ENCODE data around the gene OR13J1.
"Not testable (repeated sequence)": the region's sequence is repeated elsewhere in the genome, so short reads cannot be mapped to it uniquely, and the experiment has no call there.

OR13J1 gene, protein sequence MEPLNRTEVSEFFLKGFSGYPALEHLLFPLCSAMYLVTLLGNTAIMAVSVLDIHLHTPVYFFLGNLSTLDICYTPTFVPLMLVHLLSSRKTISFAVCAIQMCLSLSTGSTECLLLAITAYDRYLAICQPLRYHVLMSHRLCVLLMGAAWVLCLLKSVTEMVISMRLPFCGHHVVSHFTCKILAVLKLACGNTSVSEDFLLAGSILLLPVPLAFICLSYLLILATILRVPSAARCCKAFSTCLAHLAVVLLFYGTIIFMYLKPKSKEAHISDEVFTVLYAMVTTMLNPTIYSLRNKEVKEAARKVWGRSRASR

GRCh38 chr9:35870351-35870923 lies at the start of gene OR13J1:
OR13J1 (minus strand) TSS chr9:35870401; CDS start chr9:35870401, 0 bp downstream.
- no peaks in the 10 kb centered on the region for H3K36me3 ChIP-seq (ENCODE audit: insufficient read depth, low read length)
- no peaks in the 10 kb centered on the region for H3K9me3 ChIP-seq (ENCODE audit: low read length)
- H3K4me3 ChIP-seq (ENCODE audit: low read depth in 1 of 2, low read length in 2 of 2): no peak within 1 kb of the TSS
- no peak within 1 kb of the TSS for H3K9ac ChIP-seq (ENCODE audit: low read length)
- no peak within 1 kb of the TSS for H3K27ac ChIP-seq (ENCODE audit: low read depth, low read length)
- H3K4me1 ChIP-seq (ENCODE audit: insufficient read depth, low read length): no peaks in the 10 kb centered on the region
- H3K27me3 ChIP-seq (ENCODE audit: control insufficient read depth in 1 of 2, insufficient read depth in 2 of 2, low read length in 2 of 2): peaks cover 0 to 18% of the 10 kb centered on the region in 2 donors

DNA sequence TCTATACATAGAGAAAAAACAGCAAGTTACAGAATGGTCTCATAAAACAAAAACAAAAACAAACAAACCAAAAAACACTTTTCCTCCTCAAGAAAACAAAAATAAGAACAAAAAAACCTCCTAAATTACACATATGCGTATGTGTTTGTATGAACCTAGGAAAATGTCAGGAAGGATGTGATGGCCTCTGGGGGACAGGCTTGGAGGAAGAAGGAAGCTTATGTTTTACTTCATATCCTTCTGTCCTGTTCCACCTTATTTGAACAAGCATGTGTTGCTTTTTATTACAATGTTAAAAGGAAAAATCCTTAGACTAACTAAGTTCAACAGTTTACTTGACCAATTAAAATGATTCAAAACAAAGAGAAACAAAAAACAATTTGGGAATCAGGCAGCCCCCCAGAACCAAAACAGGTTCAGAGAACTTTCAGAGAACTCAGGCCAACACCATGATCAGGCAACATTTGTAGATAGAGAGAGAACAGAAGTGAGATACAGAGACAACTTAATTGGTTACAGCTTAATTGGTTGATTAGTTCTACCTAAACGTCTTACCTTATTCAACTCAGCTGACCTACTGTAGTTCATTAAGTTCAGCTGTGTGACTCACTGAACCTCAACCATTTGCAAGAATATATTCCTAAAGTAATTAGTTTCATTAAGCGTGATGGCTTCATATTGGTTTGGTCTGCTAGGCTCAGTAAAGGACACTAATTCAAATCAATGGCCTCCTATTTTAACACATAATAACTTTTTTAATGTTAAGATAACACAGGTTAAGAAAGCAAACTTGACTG lies 49.2 kb upstream of the OR13J1 start:
- no peak overlapping the region for H3K4me3 ChIP-seq (ENCODE audit: low read depth in 1 of 2, low read length in 2 of 2)
- no peaks in the 10 kb centered on the region for H3K36me3 ChIP-seq (ENCODE audit: insufficient read depth, low read length)
- H3K9ac ChIP-seq (ENCODE audit: low read length): no peak overlapping the region
- no peaks in the 10 kb centered on the region for H3K27me3 ChIP-seq (ENCODE audit: control insufficient read depth in 1 of 2, insufficient read depth in 2 of 2, low read length in 2 of 2)
- no peaks in the 10 kb centered on the region for H3K9me3 ChIP-seq (ENCODE audit: low read length)
- H3K4me1 ChIP-seq (ENCODE audit: insufficient read depth, low read length): peaks cover 19% of the 10 kb centered on the region
- H3K27ac ChIP-seq (ENCODE audit: low read depth, low read length): no peak overlapping the region

DNA sequence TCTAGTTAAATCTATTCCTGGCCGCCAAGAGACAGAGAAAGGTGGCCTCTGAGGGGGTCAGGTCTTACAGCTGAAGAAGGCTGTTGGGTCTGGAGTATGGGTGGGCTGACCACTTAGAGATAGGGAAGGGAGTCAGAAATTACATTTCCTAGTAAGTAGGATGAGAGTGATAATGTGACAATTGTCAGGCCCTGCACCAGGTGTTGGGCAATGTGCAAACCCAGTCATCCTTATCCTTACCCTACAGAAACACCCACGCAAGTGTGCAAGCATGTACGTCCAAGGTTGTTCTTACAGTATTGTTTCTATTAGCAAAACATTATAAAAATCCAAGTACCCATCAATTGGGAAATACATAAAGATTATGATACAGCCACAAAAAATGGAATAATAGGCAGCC lies 48.6 kb upstream of the OR13J1 start:
- Histone ChIP-seq H3K9me3 (ENCODE audit: low read length) (no peaks in the 10 kb centered on the region), H3K27me3 (ENCODE audit: control insufficient read depth in 1 of 2, insufficient read depth in 2 of 2, low read length in 2 of 2) (no peaks in the 10 kb centered on the region), H3K4me3 (ENCODE audit: low read depth in 1 of 2, low read length in 2 of 2) (no peak overlapping the region), H3K36me3 (ENCODE audit: insufficient read depth, low read length) (no peaks in the 10 kb centered on the region), H3K4me1 (ENCODE audit: insufficient read depth, low read length) (peaks cover 12% of the 10 kb centered on the region), H3K9ac (ENCODE audit: low read length) (no peak overlapping the region), H3K27ac (ENCODE audit: low read depth, low read length) (no peak overlapping the region)

GRCh38 chr9:35917261-35917660 lies 47.1 kb upstream of the OR13J1 start:
- Histone ChIP-seq H3K9me3 (ENCODE audit: low read length) (no peaks in the 10 kb centered on the region), H3K9ac (ENCODE audit: low read length) (no peak overlapping the region), H3K36me3 (ENCODE audit: insufficient read depth, low read length) (no peaks in the 10 kb centered on the region), H3K4me1 (ENCODE audit: insufficient read depth, low read length) (peaks cover 5% of the 10 kb centered on the region), H3K27me3 (ENCODE audit: control insufficient read depth in 1 of 2, insufficient read depth in 2 of 2, low read length in 2 of 2) (no peaks in the 10 kb centered on the region), H3K4me3 (ENCODE audit: low read depth in 1 of 2, low read length in 2 of 2) (no peak overlapping the region), H3K27ac (ENCODE audit: low read depth, low read length) (no peak overlapping the region)

DNA sequence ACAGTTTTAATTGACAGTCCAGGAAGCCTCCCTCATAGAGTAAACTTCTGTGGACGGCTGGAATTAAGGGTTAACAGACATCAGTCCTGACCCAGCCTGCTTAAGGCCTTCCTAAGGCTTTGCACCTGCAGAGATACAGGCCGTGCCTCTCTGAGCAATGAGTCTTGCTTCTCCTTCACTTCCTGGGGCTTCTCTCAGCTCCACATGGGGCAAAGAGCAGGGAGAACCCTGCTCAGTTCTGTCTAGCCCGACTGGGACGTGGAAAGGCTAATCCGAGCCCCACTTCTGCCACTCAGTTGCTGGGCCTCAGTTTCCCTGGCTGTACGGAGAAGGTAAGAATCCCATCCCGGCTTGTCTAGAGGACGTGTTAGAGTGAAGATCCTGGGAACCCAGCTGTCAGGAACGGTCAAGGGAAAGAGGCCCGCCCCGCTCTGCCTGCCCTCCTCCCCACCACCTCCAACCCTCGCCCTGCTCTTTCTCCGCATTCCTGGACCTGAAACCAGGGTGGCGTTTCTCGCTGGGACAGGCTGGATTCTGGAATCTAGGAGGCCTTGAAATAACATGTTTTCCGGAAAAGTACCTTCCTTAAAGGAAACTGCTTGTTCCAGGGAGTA lies 45.6 kb upstream of the OR13J1 start:
- H3K27ac ChIP-seq (ENCODE audit: low read depth, low read length): no peak overlapping the region
- peaks cover 8% of the 10 kb centered on the region for H3K4me1 ChIP-seq (ENCODE audit: insufficient read depth, low read length)

GRCh38 chr9:35914301-35914807 lies 44.2 kb upstream of the OR13J1 start:
- H3K9ac ChIP-seq (ENCODE audit: low read length): no peak overlapping the region
- H3K27ac ChIP-seq (ENCODE audit: low read depth, low read length): no peak overlapping the region
- H3K9me3 ChIP-seq (ENCODE audit: low read length): no peaks in the 10 kb centered on the region
- no peaks in the 10 kb centered on the region for H3K27me3 ChIP-seq (ENCODE audit: control insufficient read depth in 1 of 2, insufficient read depth in 2 of 2, low read length in 2 of 2)
- H3K4me3 ChIP-seq (ENCODE audit: low read depth in 1 of 2, low read length in 2 of 2): no peak overlapping the region
- H3K36me3 ChIP-seq (ENCODE audit: insufficient read depth, low read length): no peaks in the 10 kb centered on the region
- H3K4me1 ChIP-seq (ENCODE audit: insufficient read depth, low read length): peaks cover 18% of the 10 kb centered on the region

More for the DNA sequence above, 45.6 kb upstream of the OR13J1 start:
- H3K9ac ChIP-seq (ENCODE audit: low read length): no peak overlapping the region
- H3K27me3 ChIP-seq (ENCODE audit: control insufficient read depth in 1 of 2, insufficient read depth in 2 of 2, low read length in 2 of 2): no peaks in the 10 kb centered on the region
- no peaks in the 10 kb centered on the region for H3K9me3 ChIP-seq (ENCODE audit: low read length)
- H3K36me3 ChIP-seq (ENCODE audit: insufficient read depth, low read length): no peaks in the 10 kb centered on the region
- H3K4me3 ChIP-seq (ENCODE audit: low read depth in 1 of 2, low read length in 2 of 2): no peak overlapping the region

GRCh38 chr9:35913429-35913828 lies 43.2 kb upstream of the OR13J1 start:
- not testable (repeated sequence) for H3K27me3 ChIP-seq (ENCODE audit: control insufficient read depth in 1 of 2, insufficient read depth in 2 of 2, low read length in 2 of 2); H3K27ac ChIP-seq (ENCODE audit: low read depth, low read length); H3K9ac ChIP-seq (ENCODE audit: low read length); H3K4me3 ChIP-seq (ENCODE audit: low read depth in 1 of 2, low read length in 2 of 2); H3K9me3 ChIP-seq (ENCODE audit: low read length); H3K36me3 ChIP-seq (ENCODE audit: insufficient read depth, low read length)
- peaks cover 27% of the 10 kb centered on the region for H3K4me1 ChIP-seq (ENCODE audit: insufficient read depth, low read length)

DNA sequence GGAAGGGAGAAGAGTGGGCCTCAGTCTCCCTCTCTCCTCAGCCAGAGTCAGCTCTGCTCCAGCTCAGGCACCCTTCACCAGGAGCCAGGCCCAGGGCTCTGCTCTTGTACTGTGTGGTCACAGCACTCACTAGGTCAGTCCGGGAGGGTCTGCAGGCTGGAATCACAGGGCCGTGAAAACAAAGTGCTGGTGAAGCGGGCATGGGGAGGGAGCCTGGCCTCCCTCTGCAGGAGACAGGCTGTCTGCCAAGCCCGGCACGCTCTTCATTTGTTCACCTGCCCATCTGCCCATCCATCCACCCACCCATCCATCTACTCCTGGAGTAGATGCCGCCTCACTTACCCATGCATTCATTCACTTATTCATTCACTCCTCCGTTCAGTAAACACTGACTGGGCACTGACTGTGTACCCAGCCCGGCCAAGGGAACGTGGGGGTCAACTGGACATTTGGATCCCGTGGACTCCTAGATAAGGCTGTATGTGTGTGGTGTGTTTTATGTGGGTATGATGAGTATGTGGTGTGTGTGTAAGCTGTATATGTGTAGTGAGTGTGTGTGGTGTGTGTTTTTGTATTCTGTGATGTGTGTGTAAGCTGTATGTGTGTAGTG lies 42.7 kb upstream of the OR13J1 start:
- Histone ChIP-seq H3K4me3 (ENCODE audit: low read depth in 1 of 2, low read length in 2 of 2) (no peak overlapping the region), H3K27ac (ENCODE audit: low read depth, low read length) (no peak overlapping the region), H3K9ac (ENCODE audit: low read length) (no peak overlapping the region), H3K27me3 (ENCODE audit: control insufficient read depth in 1 of 2, insufficient read depth in 2 of 2, low read length in 2 of 2) (no peaks in the 10 kb centered on the region), H3K36me3 (ENCODE audit: insufficient read depth, low read length) (no peaks in the 10 kb centered on the region), H3K4me1 (ENCODE audit: insufficient read depth, low read length) (peaks cover 32% of the 10 kb centered on the region), H3K9me3 (ENCODE audit: low read length) (no peaks in the 10 kb centered on the region)

DNA sequence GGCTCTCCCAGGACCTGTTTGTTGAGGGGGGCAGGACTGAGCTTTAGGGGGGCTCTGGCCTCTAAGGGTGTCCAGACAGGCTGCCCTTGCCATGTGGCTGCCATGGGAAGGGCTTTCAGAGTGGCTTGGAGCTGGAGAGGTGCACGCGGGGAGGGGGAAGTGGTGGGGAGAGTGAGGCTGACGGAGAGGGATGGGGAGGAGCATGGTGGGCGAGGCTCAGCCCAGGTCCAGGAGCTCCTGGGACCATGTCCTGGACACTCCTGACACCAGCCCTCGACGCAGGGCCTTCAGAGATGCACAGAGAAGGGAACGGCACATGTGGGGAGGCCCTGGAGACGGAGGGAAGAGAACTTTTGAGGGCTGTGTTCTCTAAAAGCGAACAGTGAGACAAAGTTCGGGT lies 41.5 kb upstream of the OR13J1 start:
- H3K27ac ChIP-seq (ENCODE audit: low read depth, low read length): no peak overlapping the region
- H3K4me1 ChIP-seq (ENCODE audit: insufficient read depth, low read length): peaks cover 44% of the 10 kb centered on the region
- H3K27me3 ChIP-seq (ENCODE audit: control insufficient read depth in 1 of 2, insufficient read depth in 2 of 2, low read length in 2 of 2): no peaks in the 10 kb centered on the region
- no peaks in the 10 kb centered on the region for H3K36me3 ChIP-seq (ENCODE audit: insufficient read depth, low read length)
- H3K4me3 ChIP-seq (ENCODE audit: low read depth in 1 of 2, low read length in 2 of 2): no peak overlapping the region
- H3K9ac ChIP-seq (ENCODE audit: low read length): no peak overlapping the region
- H3K9me3 ChIP-seq (ENCODE audit: low read length): no peaks in the 10 kb centered on the region

GRCh38 chr9:35910613-35911359 lies 40.6 kb upstream of the OR13J1 start:
- Histone ChIP-seq H3K4me3 (ENCODE audit: low read depth in 1 of 2, low read length in 2 of 2) (no peak overlapping the region), H3K4me1 (ENCODE audit: insufficient read depth, low read length) (peaks cover 52% of the 10 kb centered on the region)

More at GRCh38 chr9:35910613-35911359, 40.6 kb upstream of the OR13J1 start:
- no peak overlapping the region for H3K27ac ChIP-seq (ENCODE audit: low read depth, low read length)
- no peaks in the 10 kb centered on the region for H3K27me3 ChIP-seq (ENCODE audit: control insufficient read depth in 1 of 2, insufficient read depth in 2 of 2, low read length in 2 of 2)
- H3K36me3 ChIP-seq (ENCODE audit: insufficient read depth, low read length): no peaks in the 10 kb centered on the region
- no peak overlapping the region for H3K9ac ChIP-seq (ENCODE audit: low read length)
- H3K9me3 ChIP-seq (ENCODE audit: low read length): no peaks in the 10 kb centered on the region

Data from muscle layer of colon (tissue), 2 donors.